SK-N-SH treated with all-trans-retinoic acid at 6 μM for 48 hours (cell line): ENCODE measurements around the gene LHFPL6.

ENCODE experiments used
- ATAC-seq: fragments of 200-7000 bp; cut with Tn5 transposase; 3 replicates; pipeline ENCODE4 v1.9.1; 2020; ENCODE audit warnings: mild to moderate bottlenecking, moderate library complexity
- ARNTL ChIP-seq: fragments of 450-650 bp; formaldehyde crosslinking; IDR thresholded peaks from 2 replicates; pipeline ENCODE4 v1.5.0; 2020; ENCODE audit warnings: low read depth, mild to moderate bottlenecking, moderate library complexity, borderline replicate concordance
- CSDC2 ChIP-seq: fragments of 250-450 bp; sonication (Bioruptor Pico); IDR thresholded peaks from 2 replicates; pipeline ENCODE4 v1.5.0; 2020; ENCODE audit warnings: mild to moderate bottlenecking, moderate library complexity
- ESRRG ChIP-seq: fragments of 250-450 bp; sonication (Bioruptor Pico); IDR thresholded peaks from 2 replicates; pipeline ENCODE4 v1.6.1; 2021; ENCODE audit warnings: mild to moderate bottlenecking
- GLIS3 ChIP-seq: fragments of 250-450 bp; sonication (Bioruptor Pico); IDR thresholded peaks from 2 replicates; pipeline ENCODE4 v1.5.0; 2020; ENCODE audit warnings: mild to moderate bottlenecking, moderate library complexity
- ISL1 ChIP-seq: fragments of 250-450 bp; sonication (Bioruptor Pico); IDR thresholded peaks from 2 replicates; pipeline ENCODE4 v2.1.2; 2022; ENCODE audit warnings: mild to moderate bottlenecking, moderate library complexity
- OSR1 ChIP-seq: fragments of 250-450 bp; sonication (Bioruptor Pico); IDR thresholded peaks from 2 replicates; pipeline ENCODE4 v1.8.0; 2022; ENCODE audit warnings: moderate library complexity, mild to moderate bottlenecking, inconsistent platforms
- PATZ1 ChIP-seq: fragments of 250-450 bp; sonication (Bioruptor Pico); IDR thresholded peaks from 2 replicates; pipeline ENCODE4 v1.8.0; 2020; ENCODE audit warnings: mild to moderate bottlenecking, moderate library complexity, borderline replicate concordance
- POU6F1 ChIP-seq: fragments of 250-450 bp; sonication (Bioruptor Pico); IDR thresholded peaks from 2 replicates; pipeline ENCODE4 v1.8.0; 2021; ENCODE audit warnings: low read depth, mild to moderate bottlenecking, moderate library complexity, borderline replicate concordance
- PPARA ChIP-seq: fragments of 250-450 bp; sonication (Bioruptor Pico); IDR thresholded peaks from 2 replicates; pipeline ENCODE4 v1.5.0; 2020; ENCODE audit warnings: mild to moderate bottlenecking, borderline replicate concordance
- RARB ChIP-seq: fragments of 250-450 bp; sonication (Bioruptor Pico); IDR thresholded peaks from 2 replicates; pipeline ENCODE4 v1.8.0; 2021; ENCODE audit warnings: mild to moderate bottlenecking, moderate library complexity
- SNAI2 ChIP-seq: fragments of 250-450 bp; sonication (Bioruptor Pico); IDR thresholded peaks from 2 replicates; pipeline ENCODE4 v1.5.0; 2020; ENCODE audit warnings: mild to moderate bottlenecking, moderate library complexity
- TOX ChIP-seq: fragments of 250-450 bp; sonication (Bioruptor Pico); IDR thresholded peaks from 2 replicates; pipeline ENCODE4 v1.8.0; 2021; ENCODE audit warnings: mild to moderate bottlenecking, moderate library complexity, borderline replicate concordance
- TSHZ2 ChIP-seq: fragments of 250-450 bp; sonication (Bioruptor Pico); IDR thresholded peaks from 2 replicates; pipeline ENCODE4 v1.5.0; 2020; ENCODE audit warnings: mild to moderate bottlenecking, moderate library complexity
- ZC3H10 ChIP-seq: fragments of 250-450 bp; sonication (Bioruptor Pico); IDR thresholded peaks from 2 replicates; pipeline ENCODE4 v1.5.1; 2021; ENCODE audit warnings: mild to moderate bottlenecking, moderate library complexity
- ZFP3 ChIP-seq: fragments of 250-450 bp; sonication (Bioruptor Pico); IDR thresholded peaks from 2 replicates; pipeline ENCODE4 v1.5.0; 2020; ENCODE audit warnings: mild to moderate bottlenecking, moderate library complexity
- ZFP30 ChIP-seq: fragments of 450-650 bp; formaldehyde crosslinking; IDR thresholded peaks from 2 replicates; pipeline ENCODE4 v1.5.0; 2022; ENCODE audit warnings: mild to moderate bottlenecking, moderate library complexity
- ZNF565 ChIP-seq: fragments of 450-650 bp; formaldehyde crosslinking; conservative IDR thresholded peaks from 2 replicates; pipeline ENCODE4 v1.5.0; 2020; ENCODE audit warnings: low read depth, mild to moderate bottlenecking, moderate library complexity
- ZNF8 ChIP-seq: fragments of 450-650 bp; formaldehyde crosslinking; IDR thresholded peaks from 2 replicates; pipeline ENCODE4 v1.5.0; 2020; ENCODE audit warnings: mild to moderate bottlenecking, moderate library complexity
- TF ChIP-seq, protein P1 (sequence below): fragments of 250-450 bp; sonication (Bioruptor Pico); IDR thresholded peaks from 2 replicates; pipeline ENCODE4 v1.5.1; 2020; ENCODE audit warnings: low read depth, mild to moderate bottlenecking, moderate library complexity
- TF ChIP-seq, protein P2 (sequence below): fragments of 250-450 bp; sonication (Bioruptor Pico); IDR thresholded peaks from 2 replicates; pipeline ENCODE4 v1.5.1; 2021; ENCODE audit warnings: mild to moderate bottlenecking, moderate library complexity

LHFPL6 gene

GRCh38 chr13:39509616-39510315 is 93.2 kb downstream of the LHFPL6 start:
- no peak for TF ChIP-seq TSHZ2 (CRISPR knock-in tag)
- ATAC-seq, result no peak

DNA sequence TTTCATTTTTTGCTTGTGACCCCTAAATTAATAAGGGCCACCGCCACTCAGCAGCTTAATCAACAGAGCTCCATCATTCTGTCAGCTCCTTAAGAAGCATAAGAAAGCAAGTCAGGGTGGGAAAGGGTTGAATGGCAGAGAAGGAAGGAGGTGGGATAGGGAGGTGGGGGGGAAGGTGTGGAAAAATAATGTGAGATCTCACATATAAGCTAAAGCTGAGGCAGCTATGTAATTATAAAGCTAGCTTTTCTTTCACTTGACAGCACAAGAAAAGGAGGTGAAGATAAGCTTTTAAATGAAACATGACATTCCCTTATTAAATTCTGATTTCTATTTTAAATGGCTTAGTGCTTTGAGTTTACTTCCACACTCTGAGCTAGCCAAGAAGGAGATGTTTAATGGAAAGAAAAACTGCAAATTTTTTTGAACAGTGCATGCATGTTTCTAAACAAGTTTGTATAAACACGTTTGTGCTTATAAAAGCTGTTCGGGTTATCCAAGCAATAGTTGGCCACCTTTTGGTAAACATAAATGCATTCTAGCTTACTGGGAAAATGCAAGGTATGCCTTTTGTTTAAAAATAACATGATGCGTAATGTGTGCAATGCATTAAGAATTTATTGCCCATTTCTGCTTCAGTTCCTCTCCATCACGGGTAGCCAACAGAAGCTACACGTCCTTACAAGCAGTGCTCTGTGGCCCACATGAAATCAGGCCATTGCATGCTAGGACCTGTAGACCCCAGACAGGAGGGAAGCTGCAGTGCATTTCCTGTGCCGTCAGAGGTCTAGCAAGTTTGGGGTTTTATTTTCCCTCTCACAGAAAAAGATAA is 96.2 kb downstream of the LHFPL6 start:
- TF ChIP-seq GLIS3, result no peak
- TF ChIP-seq CSDC2, result no peak
- no peak for TF ChIP-seq ZNF8 (CRISPR knock-in tag)
- no peak for TF ChIP-seq ZFP3
- TF ChIP-seq PPARA (CRISPR knock-in tag), result no peak
- no peak for TF ChIP-seq OSR1 (CRISPR knock-in tag)
- no peak for TF ChIP-seq ISL1 (CRISPR knock-in tag)
- ATAC-seq, result no peak; the same call in 2 of the 3 replicates

DNA sequence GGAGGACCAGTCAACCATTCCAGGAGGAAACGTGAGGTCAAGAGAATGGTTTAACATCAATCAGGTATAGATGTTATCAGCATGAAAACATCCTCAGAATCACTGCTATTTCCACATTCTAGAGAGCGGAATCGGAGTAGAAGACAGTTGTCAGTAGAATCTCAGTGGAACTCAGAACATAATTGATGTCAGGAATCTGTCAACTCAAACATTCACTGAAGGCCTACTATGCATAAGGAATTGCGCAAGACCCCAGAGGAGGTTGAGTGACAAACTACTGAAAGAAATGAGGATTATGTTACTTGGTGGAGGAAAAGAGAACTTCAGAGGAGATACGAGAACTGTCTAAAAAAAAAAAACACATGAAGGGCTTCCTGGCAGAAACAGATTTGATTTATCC is 97.8 kb downstream of the LHFPL6 start:
- no peak for TF ChIP-seq ZNF565 (CRISPR knock-in tag)
- no peak for TF ChIP-seq TOX (CRISPR knock-in tag)
- no peak for ATAC-seq

DNA sequence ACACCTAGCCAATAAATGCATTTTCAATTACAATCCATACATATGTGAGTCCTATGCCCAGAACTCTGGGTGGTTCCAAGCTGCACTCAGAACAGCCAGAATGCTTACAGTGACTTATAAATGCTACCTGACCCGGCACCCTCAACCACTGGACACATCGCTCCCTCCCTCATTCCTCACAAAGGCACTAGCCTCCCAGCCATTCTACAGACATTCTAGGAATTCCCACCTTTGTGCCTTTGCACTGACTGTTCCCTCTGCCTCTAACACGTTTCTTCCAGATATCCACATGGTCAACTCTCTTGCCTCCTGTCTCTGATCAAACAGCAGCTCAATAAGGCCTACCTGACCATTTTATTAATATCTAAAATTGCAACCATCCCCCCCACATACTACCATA is 99.9 kb downstream of the LHFPL6 start:
- ATAC-seq, result no peak
- TF ChIP-seq ZNF565 (CRISPR knock-in tag) (no peak), ISL1 (CRISPR knock-in tag) (no peak), CSDC2 (no peak), TSHZ2 (CRISPR knock-in tag) (no peak), ARNTL (CRISPR knock-in tag) (no peak), ZC3H10 (CRISPR knock-in tag) (no peak), RARB (CRISPR knock-in tag) (no peak), SNAI2 (no peak), POU6F1 (CRISPR knock-in tag) (no peak), ESRRG (no peak), ZFP30 (CRISPR knock-in tag) (no peak), PATZ1 (CRISPR knock-in tag) (no peak)
- TF ChIP-seq, protein P1, sequence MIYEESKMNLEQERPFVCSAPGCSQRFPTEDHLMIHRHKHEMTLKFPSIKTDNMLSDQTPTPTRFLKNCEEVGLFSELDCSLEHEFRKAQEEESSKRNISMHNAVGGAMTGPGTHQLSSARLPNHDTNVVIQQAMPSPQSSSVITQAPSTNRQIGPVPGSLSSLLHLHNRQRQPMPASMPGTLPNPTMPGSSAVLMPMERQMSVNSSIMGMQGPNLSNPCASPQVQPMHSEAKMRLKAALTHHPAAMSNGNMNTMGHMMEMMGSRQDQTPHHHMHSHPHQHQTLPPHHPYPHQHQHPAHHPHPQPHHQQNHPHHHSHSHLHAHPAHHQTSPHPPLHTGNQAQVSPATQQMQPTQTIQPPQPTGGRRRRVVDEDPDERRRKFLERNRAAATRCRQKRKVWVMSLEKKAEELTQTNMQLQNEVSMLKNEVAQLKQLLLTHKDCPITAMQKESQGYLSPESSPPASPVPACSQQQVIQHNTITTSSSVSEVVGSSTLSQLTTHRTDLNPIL (CRISPR knock-in tag), result no peak
- TF ChIP-seq, protein P2, sequence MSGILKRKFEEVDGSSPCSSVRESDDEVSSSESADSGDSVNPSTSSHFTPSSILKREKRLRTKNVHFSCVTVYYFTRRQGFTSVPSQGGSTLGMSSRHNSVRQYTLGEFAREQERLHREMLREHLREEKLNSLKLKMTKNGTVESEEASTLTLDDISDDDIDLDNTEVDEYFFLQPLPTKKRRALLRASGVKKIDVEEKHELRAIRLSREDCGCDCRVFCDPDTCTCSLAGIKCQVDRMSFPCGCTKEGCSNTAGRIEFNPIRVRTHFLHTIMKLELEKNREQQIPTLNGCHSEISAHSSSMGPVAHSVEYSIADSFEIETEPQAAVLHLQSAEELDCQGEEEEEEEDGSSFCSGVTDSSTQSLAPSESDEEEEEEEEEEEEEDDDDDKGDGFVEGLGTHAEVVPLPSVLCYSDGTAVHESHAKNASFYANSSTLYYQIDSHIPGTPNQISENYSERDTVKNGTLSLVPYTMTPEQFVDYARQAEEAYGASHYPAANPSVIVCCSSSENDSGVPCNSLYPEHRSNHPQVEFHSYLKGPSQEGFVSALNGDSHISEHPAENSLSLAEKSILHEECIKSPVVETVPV, result no peak
